ENCODE data around the gene SLC35A3.

- TF ChIP-seq CTCF (IDR thresholded peaks at IDR 0.05) (no peak), POLR2A (IDR thresholded peaks at IDR 0.05) (no peak)
Measured at GRCh38 chr1:99975529-99975928, 5.7 kb downstream of the SLC35A3 start.
